ES-I3 (cell line): ENCODE measurements around the gene HMGCLL1.

Source experiments
- H3K36me3 ChIP-seq: 2 replicates; pipeline ENCODE4 v1.6.1; 2013; ENCODE audit warnings: mild to moderate bottlenecking, low read length, control low read depth, moderate library complexity; ENCODE audit not compliant: insufficient read depth
- H3K4me1 ChIP-seq: 2 replicates; pipeline ENCODE4 v1.6.1; 2013; ENCODE audit warnings: mild to moderate bottlenecking, control low read depth, low read length; ENCODE audit not compliant: insufficient read depth
- H3K9ac ChIP-seq: 2 replicates; pipeline ENCODE4 v1.6.1; 2013; ENCODE audit warnings: low read depth, mild to moderate bottlenecking, low read length, moderate library complexity
- H3K9me3 ChIP-seq: 2 replicates; pipeline ENCODE4 v1.6.1; 2013; ENCODE audit warnings: mild to moderate bottlenecking, low read length, moderate library complexity; ENCODE audit not compliant: control insufficient read depth, insufficient read depth

The HMGCLL1 gene

GRCh38 chr6:55511122-55511800 is 67.7 kb downstream of the HMGCLL1 start:
- H3K9me3 ChIP-seq: no peaks in the 10 kb centered on the region
- H3K9ac ChIP-seq: no peak overlapping the region
- H3K36me3 ChIP-seq: no peaks in the 10 kb centered on the region
- H3K4me1 ChIP-seq: no peaks in the 10 kb centered on the region

GRCh38 chr6:55499591-55499990 is 79.4 kb downstream of the HMGCLL1 start:
- H3K9me3 ChIP-seq: no peaks in the 10 kb centered on the region
- H3K36me3 ChIP-seq: no peaks in the 10 kb centered on the region
- H3K9ac ChIP-seq: no peak overlapping the region
- H3K4me1 ChIP-seq: peaks cover 7% of the 10 kb centered on the region

- Histone ChIP-seq H3K9me3 (no peaks in the 10 kb centered on the region), H3K4me1 (peaks cover 7% of the 10 kb centered on the region), H3K9ac (no peak overlapping the region), H3K36me3 (no peaks in the 10 kb centered on the region)
Measured at GRCh38 chr6:55497694-55498093, 81.3 kb downstream of the HMGCLL1 start.

GRCh38 chr6:55496201-55496600 is 82.8 kb downstream of the HMGCLL1 start:
- peaks cover 7% of the 10 kb centered on the region for H3K4me1 ChIP-seq
- no peaks in the 10 kb centered on the region for H3K36me3 ChIP-seq
- H3K9me3 ChIP-seq: no peaks in the 10 kb centered on the region
- H3K9ac ChIP-seq: no peak overlapping the region

GRCh38 chr6:55495277-55495676 is 83.7 kb downstream of the HMGCLL1 start:
- H3K9me3 ChIP-seq: no peaks in the 10 kb centered on the region
- no peaks in the 10 kb centered on the region for H3K36me3 ChIP-seq
- H3K4me1 ChIP-seq: peaks cover 7% of the 10 kb centered on the region
- H3K9ac ChIP-seq: no peak overlapping the region

- Histone ChIP-seq H3K9ac (no peak overlapping the region), H3K36me3 (no peaks in the 10 kb centered on the region), H3K9me3 (no peaks in the 10 kb centered on the region), H3K4me1 (peaks cover 7% of the 10 kb centered on the region)
Measured at GRCh38 chr6:55494411-55494810, 84.6 kb downstream of the HMGCLL1 start.

- no peaks in the 10 kb centered on the region for H3K36me3 ChIP-seq
- H3K9me3 ChIP-seq: no peaks in the 10 kb centered on the region
- no peak overlapping the region for H3K9ac ChIP-seq
- no peaks in the 10 kb centered on the region; the same call in 1 of the 2 replicates for H3K4me1 ChIP-seq
Measured at GRCh38 chr6:55492259-55492658, 86.7 kb downstream of the HMGCLL1 start.

- Histone ChIP-seq H3K9me3 (no peaks in the 10 kb centered on the region), H3K4me1 (no peaks in the 10 kb centered on the region), H3K9ac (no peak overlapping the region), H3K36me3 (no peaks in the 10 kb centered on the region)
Measured at GRCh38 chr6:55490871-55491270, 88.1 kb downstream of the HMGCLL1 start.

GRCh38 chr6:55474382-55474781 is 104.6 kb downstream of the HMGCLL1 start:
- Histone ChIP-seq H3K9ac (no peak overlapping the region), H3K4me1 (no peaks in the 10 kb centered on the region), H3K9me3 (no peaks in the 10 kb centered on the region), H3K36me3 (no peaks in the 10 kb centered on the region)

GRCh38 chr6:55473722-55474121 is 105.3 kb downstream of the HMGCLL1 start:
- Histone ChIP-seq H3K36me3 (no peaks in the 10 kb centered on the region), H3K4me1 (no peaks in the 10 kb centered on the region), H3K9me3 (no peaks in the 10 kb centered on the region), H3K9ac (no peak overlapping the region)

- no peaks in the 10 kb centered on the region for H3K36me3 ChIP-seq
- H3K9me3 ChIP-seq: no peaks in the 10 kb centered on the region
- H3K4me1 ChIP-seq: no peaks in the 10 kb centered on the region
- H3K9ac ChIP-seq: no peak overlapping the region
Measured at GRCh38 chr6:55469951-55470366, 109.0 kb downstream of the HMGCLL1 start.

- Histone ChIP-seq H3K9ac (no peak overlapping the region), H3K4me1 (no peaks in the 10 kb centered on the region), H3K9me3 (no peaks in the 10 kb centered on the region), H3K36me3 (no peaks in the 10 kb centered on the region)
Measured at GRCh38 chr6:55456016-55456415, 123.0 kb downstream of the HMGCLL1 start.

- Histone ChIP-seq H3K9ac (no peak overlapping the region), H3K9me3 (no peaks in the 10 kb centered on the region), H3K4me1 (no peaks in the 10 kb centered on the region), H3K36me3 (no peaks in the 10 kb centered on the region)
Measured at GRCh38 chr6:55450005-55450404, 129.0 kb downstream of the HMGCLL1 start.

GRCh38 chr6:55449225-55449624 is 129.8 kb downstream of the HMGCLL1 start:
- no peak overlapping the region for H3K9ac ChIP-seq
- H3K9me3 ChIP-seq: no peaks in the 10 kb centered on the region
- H3K4me1 ChIP-seq: no peaks in the 10 kb centered on the region
- no peaks in the 10 kb centered on the region for H3K36me3 ChIP-seq

GRCh38 chr6:55448451-55448850 is 130.5 kb downstream of the HMGCLL1 start:
- Histone ChIP-seq H3K9ac (no peak overlapping the region), H3K4me1 (no peaks in the 10 kb centered on the region), H3K36me3 (no peaks in the 10 kb centered on the region), H3K9me3 (no peaks in the 10 kb centered on the region)
